GM19463 (cell line): ENCODE measurements around the gene CACNA2D2.

ENCODE experiments used
- ATAC-seq: cut with Tn5 transposase; IDR thresholded peaks from one replicate; pipeline ENCODE4 v1.9.1; 2021; ENCODE audit warnings: mild to moderate bottlenecking, moderate library complexity; ENCODE audit not compliant: unreplicated experiment

The CACNA2D2 gene

DNA sequence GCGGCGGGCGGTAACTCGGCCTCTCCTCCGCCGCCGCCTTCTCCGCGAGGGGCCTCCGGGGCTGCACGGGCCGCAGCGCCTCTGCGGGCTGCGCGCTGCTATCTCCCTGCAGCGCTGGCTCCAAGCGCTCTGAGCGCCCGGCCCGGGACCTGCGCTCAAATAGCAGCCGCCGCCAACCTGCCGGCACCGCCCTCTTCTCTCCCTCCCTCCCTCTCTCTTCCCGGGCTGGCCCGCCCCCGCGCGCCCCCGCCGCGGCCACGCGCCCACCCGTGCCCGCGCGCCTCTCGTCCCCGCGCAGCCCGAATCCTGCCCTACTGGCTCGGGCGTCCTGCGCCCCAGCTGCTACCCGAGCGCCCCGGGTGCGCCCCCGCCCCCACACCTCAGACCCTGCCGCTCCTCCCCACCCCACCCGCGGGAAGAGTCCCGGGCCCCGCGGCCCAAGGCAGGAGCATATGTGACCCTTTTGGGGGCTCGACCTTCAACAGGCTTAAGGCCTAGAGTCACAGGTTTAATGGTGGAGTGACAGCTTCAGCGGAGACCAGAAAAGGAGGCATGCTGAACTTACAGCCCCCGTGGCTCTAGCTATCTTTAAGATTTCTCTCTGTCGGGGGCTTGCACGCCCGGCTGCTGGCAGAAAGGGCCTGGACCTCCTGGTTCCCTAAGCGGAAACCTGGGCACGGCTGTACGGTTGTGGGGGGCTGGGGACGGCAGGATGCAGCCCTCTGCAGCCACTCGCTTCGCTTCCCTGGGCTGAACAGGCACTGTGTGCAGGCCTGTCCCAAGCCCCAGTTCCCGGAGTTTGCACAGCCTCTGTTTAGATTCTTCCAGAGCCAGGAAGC, at the start of gene CACNA2D2:
TSS of gene CACNA2D2 (minus strand) at position 131 of the 839 bp plus-strand sequence. CDS start 211 bp downstream, outside the sequence.
- ATAC-seq = no peak

DNA sequence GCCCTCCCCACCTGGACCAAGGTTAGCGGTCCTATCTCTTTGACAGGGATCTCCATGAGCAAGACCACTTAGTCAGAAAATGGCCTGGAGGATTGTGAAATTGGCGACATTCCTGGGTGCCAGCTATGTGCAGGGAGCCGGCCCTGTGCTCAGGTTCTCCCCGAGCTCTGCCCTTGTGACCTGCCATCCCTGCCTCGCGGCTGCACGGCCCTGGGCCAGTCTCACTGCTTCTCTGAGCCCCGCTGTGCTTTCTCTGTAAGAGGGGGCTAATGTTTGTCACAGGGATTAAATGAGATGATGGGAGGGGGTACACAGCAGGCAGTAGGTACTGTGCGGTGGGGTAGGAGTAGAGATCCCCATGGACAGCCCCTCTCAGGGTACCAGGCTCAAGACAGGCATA, 49.2 kb upstream of the CACNA2D2 start:
- ATAC-seq = no peak

DNA sequence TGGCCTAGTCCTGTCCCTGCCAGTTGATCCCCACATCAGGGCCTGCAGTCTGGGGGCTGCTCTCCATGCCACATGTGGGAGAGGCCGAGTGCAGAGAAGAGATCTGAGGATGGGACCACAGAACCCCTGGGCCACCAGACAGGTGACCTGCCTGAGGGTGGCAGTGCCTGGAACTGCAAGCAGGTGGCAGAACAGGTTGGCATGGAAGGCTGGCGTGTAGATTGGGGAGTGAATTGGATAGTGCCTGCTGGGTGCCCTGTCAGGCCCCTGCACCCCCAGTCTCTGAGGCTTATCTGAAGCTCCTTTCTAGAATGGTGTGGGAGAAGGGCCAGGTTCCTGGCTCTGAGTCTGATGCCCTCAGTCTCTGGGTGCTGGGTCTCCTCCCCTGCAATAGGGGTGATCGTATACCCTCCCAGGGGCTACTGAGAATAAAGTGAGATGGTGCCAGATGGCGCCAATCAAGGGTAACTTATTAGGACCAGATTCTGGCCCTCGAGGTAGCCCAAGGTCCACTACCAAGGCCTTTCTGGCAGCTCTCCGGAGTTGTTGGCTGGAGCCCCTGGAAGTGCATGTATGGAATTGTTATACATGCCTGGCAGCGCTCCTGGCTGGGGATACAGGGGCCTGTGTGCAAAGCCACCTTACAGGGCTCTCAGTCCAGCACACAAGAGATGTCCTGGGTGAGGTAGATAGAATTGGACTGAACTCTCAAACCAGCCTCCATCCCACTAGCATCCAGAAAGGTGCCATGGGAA, 48.4 kb upstream of the CACNA2D2 start:
- ATAC-seq = no peak

DNA sequence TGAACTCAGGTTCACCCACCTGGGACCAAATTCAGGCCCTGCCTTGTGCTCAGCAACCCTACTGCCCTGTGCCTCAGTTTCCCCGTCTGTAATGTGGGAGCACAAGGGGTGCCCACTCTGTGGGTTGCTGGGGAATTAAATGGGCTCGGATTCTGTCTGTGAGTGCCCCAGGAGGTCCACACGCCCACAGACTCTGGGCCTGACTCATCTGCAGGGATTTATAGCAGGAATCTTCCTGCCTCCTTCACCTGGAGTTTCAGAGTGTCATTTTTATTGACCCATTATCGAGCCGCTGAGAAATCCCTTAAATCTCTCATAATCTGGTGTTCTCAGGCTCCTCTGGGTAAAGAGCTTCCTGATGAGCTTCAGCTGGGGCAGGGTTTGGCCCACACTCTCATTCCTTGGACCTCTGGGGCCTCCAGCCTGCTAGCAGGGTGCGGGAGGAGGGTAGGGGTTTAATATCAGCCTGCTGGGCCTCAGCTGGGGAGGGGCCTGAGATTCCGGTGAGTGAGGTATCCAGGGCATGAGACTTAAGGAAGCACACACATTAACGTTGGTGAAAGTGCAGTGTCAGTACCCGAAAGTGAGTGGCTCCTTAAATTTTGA, 47.7 kb upstream of the CACNA2D2 start:
- no peak for ATAC-seq

DNA sequence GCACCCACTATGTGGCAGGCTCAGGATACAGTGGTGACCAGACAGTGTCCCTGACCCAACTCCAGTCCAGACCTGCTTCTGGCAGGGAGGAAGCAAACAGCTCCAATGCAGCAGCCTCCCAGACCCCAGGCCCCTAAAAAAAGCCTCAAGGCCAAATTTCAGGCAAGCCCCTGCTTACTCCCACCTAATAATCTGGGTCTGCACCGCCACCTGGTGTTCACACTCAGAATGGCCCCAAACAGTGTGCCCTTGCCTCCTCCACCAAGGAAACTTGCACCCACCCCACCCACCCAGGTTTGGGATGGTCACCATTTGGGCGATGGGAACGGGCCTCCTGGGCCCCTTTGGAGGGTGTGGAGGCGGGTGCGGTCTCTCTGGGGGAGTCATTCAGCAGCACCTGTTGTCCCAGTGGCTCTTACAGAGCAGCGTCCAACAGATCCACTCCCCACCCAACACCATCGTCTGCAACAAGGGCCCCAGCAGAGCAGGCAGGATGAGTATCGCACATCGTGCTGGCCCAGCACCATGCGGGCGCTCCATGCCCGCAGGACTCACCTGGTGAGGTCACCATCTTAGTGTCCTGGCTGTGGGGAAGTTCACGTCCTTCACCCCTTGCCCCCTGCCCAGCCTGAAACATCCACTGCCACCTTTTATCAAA, 46.8 kb upstream of the CACNA2D2 start:
- ATAC-seq = no peak

DNA sequence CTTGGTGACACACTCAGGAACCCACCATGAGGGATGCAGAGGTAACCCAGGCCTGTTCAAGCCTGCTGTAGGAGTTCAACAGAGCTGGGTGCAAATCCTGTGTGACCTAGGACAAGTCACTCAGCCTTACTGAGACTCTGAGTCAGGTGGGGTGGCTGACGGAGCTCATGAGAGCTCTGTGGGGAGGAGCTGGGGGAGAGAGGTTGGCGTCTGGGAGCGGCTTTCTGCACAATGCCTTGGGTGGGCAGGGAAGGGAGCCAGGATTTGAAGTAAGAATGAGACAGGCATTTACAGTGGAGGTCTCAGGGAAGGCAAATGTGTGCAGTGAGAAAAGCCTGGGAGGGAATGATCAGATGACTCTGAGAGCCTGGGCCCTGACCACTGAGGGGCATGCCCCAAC, 45.8 kb upstream of the CACNA2D2 start:
- ATAC-seq = no peak

DNA sequence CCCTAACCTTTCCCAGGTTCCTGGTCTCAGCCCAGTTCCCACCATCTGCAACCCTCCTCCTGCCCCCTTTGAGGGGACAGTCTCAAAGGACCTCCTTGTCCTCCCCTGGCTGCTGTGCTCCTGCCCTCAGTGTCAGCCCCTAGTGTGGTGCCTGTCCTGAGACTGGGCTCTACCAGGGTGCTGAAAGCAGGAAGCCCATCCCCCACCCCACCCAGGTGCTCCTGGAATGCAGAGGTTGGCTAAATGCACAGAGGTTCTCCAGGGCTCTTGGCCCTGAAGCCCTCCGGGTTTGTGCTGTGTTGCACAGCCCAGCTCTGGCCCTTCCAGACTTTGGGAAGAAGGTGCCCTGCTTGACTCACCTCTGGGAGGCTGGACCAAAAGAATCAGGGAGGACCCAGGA, 42.3 kb upstream of the CACNA2D2 start:
- ATAC-seq = no peak

DNA sequence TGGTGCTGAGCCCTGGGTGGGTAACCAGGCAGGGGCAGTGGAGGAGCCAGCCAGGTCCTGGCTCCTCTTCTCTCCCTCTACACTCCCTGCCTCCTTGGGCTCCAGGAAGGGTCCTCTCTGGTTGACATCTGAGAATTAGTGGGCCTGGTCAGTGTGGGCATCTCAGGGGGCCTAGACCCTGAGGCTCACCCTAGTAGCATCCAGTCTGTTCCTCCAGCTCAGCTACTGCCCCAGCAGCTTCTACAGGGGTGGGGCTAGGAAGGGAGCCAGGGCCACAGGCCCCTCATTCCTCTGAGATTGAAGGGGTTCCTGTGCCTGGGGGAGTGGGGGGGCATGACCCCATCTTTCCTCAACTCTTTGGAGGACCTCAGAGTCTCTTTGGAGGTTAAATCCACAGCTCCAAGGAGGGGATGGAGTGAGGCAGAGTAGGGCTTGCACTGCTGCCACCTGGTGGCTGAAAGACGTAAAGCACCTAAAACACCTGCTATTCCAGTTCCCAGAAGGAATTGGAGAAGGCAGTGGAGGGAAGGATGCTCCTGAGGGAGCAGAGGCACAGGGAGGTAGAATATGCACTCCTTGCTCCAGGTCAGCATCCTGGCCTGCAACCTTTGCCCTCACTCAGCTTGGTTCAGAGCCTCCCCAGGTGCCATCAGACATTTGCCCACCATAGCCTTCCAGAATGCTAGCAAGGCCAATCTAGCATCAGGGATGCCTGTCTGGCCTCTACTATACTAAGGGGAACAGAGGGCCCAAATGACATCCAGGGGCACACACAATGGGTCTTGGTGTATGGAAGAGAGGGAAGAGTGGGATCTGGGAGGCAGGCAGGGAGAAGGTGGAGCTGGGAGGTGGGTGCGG, 39.0 kb upstream of the CACNA2D2 start:
- ATAC-seq = no peak

DNA sequence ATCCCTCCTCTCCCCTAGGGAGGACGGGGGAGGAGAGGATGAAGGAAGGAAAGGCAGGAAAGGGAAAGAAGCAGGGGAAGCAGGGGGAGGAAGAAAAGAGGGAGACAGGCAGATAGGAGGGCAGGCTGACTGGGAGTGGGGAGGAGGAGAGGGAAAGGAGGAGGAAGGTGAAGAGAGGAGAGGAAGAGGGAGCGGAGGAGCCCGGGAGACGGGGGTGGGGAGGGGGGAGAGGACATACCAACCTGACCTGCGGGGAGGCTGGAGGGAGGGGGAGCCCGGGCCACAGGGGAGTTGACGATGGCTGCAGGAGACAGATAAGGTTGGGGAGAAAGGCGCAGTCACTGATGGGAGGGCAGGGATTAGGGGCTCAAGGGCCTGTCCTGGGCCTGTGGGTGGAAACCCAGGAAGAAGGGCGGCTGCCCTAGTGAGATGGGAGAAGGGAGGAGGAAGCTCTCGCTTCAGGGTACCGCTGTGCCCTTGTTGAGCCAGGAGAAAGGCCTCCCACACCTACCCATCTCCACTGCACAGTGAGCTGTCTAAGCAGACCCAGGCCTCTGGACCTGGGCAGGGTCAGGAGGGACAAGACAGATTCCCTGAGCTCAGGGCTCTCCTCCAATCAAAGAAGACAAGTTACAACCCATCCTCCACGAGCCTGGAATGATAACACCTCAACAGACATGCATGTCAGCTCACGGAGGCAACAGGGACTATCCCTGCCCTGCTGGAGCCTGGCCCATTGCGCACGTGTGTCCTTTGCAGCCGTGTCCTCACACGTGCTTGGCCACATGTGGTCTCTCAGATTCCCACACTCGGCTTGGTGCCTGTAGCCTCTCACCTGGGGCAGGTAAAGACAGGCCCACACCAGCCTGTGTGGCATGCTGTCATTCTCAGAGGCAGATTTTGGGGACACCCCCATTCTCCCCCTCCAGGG, 36.2 kb upstream of the CACNA2D2 start:
- no peak for ATAC-seq

DNA sequence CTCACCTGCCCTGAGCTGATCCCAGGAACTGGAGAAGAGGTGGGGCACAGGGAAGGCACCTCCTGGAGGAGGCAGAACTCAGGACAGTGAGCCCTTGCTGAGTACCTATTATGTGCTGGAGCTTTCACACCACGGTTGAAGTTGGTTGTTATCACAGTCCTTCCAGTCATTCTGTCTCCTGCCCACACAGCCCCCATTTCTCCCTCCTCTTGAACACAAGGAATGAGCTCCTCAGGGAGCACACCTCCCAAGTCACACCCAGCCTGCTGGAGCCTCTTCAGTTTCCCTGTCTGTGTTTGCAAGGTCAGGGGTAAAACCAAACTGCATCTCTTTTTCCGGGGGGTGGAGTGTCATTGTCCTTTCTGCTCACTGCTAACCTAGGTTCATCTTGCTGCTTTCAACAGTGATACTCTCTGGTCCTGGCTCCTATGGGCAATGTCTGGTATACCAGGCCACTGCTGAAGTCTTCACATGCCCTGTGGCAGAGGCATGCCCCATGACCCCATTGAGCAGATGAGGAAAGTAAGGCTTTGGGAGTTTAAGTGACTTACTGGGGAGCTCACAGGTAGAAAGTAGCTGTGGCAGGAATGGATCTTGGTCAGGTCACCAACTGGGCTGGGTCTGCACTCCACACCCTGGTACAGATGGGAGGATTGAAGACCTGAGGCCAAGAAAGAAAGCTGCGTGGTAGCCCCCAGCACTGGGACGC, 34.1 kb upstream of the CACNA2D2 start:
- ATAC-seq = no peak

DNA sequence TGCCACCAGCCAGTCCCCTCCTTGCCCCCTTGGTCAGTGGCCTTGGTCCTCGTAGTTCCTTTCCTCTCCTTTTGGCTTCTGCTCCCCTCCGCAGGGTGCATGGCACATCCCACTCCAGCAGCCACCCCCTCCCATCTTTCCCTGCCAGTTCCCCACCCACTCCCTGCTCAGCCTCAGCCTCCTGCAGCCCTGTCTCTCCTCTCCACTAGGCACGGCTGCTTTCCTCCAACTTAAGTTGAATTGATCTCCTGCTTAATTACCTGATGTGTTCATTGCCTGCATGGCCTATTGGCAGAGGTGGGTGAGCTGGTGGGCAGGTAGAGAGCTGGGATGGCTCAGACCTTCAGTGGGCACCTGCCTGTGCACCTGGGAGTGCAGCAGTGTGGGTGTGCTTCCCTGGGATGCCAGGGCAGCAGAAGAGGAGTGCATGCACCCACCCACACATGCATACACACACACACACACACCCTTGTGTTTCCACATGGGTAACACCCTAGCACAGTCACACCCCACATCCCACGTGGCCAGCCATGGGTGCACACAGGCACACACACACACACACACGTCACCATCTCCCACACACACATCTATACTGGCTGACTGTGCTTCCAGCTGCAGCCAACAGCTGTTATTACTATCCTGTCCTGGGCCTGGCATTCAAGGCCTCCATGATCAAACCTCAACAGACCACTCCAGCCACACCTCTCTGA, 33.2 kb upstream of the CACNA2D2 start:
- ATAC-seq = no peak

DNA sequence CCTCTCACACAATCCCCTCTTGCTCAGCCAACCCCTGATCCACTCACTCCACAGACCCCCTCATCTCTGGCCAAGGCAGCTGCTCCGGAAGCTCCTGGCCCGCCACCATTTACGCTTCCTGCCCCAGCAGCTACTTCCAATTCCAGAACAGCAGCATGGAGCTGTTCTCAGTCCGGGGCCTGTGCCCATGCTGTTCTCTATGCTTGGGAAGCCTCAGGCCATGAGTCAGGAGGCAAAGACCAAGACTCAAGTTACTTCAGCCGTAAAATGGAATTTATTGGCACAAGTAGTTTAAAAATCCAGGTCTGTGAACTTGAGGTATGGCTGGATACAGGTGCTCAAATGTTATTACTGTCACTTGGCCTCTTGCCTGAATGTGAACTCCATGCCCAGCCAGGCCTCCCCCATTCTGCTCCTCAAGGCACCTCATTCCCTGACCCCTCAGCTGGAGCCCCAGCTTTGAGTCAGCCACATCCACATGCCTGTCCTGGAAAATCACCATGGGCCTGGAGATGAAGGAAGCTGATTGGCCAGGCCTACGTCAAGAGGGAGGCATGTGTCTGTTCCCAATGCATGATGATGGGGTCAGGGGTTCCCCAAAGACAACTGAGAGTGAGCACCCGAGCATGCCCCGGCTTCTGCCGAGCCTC, 31.4 kb upstream of the CACNA2D2 start:
- ATAC-seq = no peak

DNA sequence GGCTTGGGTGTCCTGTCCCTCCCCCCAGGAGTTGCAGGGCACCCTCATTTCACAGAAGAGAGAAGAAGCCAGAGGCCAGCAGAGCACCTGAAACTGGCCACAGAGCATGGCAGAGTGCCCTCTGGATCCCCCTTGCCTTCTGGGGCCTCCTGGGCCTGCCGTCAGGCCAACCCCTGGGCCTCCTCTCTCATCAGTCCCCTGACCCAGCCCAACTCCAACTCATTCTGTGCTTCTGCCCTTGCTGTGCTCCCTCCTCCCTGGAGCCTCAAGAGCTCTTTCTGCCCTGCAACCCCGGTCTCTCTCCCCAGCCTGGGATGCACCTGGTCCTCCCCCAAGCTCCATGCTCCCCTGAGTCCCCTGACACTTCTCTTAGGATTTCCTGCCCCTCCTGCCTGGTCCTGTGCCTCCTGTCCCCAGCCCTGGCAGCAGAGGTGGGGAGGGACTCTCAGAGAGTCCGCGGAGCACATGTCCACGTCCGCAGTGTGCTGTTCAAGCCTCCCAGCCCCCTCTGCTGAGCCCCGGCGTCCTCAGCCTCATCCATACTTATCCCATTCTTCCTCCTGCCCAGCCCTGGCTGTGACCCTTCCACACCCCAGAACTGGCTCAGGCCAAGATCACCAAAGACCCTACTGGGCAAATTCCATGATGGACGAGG, 30.5 kb upstream of the CACNA2D2 start:
- no peak for ATAC-seq

DNA sequence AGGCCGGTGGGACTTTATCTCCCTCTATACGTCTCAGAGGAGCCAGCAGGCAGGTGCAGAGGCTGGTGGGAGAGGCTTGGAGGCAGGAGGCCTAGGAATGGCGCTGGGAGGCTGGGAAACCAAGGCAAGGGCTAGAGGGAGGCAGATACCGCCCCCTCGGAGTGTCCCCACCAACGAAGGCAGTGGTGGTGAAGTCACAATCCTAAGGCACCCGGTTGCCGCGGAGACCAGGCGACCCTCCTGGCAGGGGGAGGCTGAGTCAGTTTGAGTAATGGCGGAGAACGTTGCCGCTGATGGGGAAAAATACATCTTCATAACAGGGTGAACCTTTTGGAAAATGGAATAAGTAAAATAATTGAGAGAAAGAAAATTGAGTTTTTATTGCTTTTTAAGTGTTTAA, 29.9 kb upstream of the CACNA2D2 start:
- ATAC-seq = no peak

DNA sequence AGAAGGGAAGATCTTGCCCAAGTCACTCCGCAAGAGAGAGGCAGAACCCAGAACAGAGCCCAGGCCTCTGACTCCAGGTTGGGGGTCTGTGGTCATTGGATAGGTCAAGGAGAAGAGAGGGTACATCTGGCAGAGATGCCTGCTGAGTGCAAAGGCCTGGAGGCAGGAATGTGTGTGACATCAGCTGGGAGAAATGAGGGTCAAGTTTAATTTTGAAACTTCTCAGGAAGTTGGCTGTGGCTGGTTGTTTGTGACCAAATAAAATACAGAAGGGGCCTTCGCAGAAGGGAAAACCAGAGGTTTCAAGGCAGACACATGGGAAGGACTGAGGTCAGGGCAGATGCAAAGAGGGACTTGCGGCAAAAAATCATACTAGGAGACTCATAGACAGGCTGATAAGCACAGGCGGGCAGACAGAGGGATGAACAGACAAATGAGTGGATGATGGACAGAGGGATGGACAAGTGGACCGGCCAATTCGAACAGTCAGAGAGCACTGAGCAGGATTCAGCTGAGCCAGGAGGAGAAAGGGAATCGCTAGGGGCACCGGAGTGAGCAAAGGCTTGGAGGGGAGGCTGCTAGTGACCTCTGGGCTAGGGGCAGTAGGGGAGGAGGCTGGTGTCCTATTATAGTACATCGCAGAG, 28.8 kb upstream of the CACNA2D2 start:
- ATAC-seq = no peak

DNA sequence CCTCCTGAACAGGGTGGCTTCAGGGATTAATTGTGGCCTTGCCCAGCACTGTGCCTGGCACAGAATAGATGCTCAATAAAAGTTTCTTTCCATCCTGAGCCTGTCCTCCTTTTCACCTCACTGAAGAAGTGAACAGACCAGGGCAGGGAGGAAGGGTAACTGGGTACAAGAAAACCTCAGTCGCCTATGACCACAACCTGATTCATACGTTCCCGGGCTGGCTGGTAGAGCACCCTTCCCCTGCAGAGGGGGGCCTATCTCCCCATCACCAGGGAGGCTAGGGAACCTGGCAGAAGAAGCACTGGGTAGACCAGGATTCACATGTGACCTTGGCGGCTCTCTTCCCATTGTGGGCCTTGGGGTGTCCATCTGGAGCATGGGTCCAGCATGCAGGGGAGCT, 27.8 kb upstream of the CACNA2D2 start:
- ATAC-seq = no peak
